GM12892 (cell line): Measurements from ENCODE around the gene ARMH1.

Experiments
- POLR2A ChIP-seq: IDR thresholded peaks from 2 replicates; pipeline ENCODE4 v1.6.1; 2011; ENCODE audit warnings: low read depth, low read length, control low read depth
- POLR2AphosphoS5 ChIP-seq: IDR thresholded peaks from 2 replicates; pipeline ENCODE4 v1.6.1; 2011; ENCODE audit warnings: low read depth, low read length, control low read depth
- TAF1 ChIP-seq: IDR thresholded peaks from 2 replicates; pipeline ENCODE4 v1.6.1; 2011; ENCODE audit warnings: low read depth, mild to moderate bottlenecking, control low read depth, low read length, borderline replicate concordance

- TF ChIP-seq TAF1 = no peak
- TF ChIP-seq POLR2AphosphoS5 = no peak
- TF ChIP-seq POLR2A = no peak
These were observed 31.4 kb downstream of the ARMH1 start for GRCh38 chr1:44705938-44706337.
